ENCODE measurements around the gene PHETA1. TPM values are rescaled to one million over a fixed set of nuclear protein-coding genes. Genes with fewer than 3 reads are reported as not detected.

The PHETA1 gene
- 10 to 100 TPM in 1 of 4 donors, 1 to 10 TPM in 3; 5.5 to 14.6 (median 8.9) TPM for total RNA-seq

GRCh38 chr12:111368788-111369495 is at the start of gene PHETA1:
Gene PHETA1, minus strand, starts transcription at chr12:111369095. Its CDS starts 5,668 bp downstream, at chr12:111363427.
- TF ChIP-seq, protein P1, sequence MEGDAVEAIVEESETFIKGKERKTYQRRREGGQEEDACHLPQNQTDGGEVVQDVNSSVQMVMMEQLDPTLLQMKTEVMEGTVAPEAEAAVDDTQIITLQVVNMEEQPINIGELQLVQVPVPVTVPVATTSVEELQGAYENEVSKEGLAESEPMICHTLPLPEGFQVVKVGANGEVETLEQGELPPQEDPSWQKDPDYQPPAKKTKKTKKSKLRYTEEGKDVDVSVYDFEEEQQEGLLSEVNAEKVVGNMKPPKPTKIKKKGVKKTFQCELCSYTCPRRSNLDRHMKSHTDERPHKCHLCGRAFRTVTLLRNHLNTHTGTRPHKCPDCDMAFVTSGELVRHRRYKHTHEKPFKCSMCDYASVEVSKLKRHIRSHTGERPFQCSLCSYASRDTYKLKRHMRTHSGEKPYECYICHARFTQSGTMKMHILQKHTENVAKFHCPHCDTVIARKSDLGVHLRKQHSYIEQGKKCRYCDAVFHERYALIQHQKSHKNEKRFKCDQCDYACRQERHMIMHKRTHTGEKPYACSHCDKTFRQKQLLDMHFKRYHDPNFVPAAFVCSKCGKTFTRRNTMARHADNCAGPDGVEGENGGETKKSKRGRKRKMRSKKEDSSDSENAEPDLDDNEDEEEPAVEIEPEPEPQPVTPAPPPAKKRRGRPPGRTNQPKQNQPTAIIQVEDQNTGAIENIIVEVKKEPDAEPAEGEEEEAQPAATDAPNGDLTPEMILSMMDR (IDR thresholded peaks at IDR 0.05): no peak
- peak; percentile 83 for DNase-seq (ENCODE audit: low spot score)
- ATAC-seq (ENCODE audit: low FRiP score): peak; percentile 97

DNA sequence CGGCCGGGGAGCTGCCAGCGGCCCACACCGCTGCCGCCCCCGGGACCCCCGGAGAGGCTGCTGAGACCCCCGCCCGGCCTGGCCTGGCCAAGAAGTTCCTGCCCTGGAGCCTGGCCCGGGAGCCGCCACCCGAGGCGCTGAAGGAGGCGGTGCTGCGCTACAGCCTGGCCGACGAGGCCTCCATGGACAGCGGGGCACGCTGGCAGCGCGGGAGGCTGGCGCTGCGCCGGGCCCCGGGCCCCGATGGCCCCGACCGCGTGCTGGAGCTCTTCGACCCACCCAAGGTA is 49.6 kb upstream of the PHETA1 start:
- DNase-seq (ENCODE audit: low spot score): no peak
- no peak for ATAC-seq (ENCODE audit: low FRiP score)
- TF ChIP-seq, protein P1 (IDR thresholded peaks at IDR 0.05): no peak

DNA sequence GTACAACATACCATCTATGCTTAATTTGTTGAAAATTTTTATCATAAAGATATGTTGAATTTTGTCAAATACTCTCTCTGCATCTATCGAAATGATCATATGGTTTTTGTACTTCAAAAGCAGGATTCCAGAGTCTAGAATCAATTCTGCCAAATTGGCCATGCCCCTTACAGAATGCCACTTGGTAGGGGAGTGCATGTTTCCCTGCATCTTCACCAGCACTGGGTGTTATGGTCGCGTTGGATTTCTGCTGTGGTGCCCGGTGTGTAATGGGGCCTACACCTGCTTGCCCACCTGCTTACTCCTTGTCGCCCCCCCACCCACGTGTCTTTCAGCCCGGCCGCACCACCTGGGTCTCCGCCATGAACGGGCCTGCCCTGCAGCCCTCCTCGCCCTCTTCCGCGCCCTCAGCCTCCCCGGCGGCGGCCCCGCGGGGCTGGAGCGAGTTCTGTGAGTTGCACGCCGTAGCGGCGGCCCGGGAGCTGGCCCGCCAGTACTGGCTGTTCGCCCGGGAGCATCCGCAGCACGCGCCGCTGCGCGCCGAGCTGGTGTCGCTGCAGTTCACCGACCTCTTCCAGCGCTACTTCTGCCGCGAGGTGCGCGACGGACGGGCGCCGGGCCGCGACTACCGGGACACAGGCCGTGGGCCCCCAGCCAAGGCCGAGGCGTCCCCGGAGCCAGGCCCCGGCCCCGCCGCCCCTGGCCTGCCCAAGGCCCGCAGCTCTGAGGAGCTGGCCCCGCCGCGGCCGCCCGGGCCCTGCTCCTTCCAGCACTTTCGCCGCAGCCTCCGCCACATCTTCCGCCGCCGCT is 49.1 kb upstream of the PHETA1 start:
- no peak for DNase-seq (ENCODE audit: low spot score)
- ATAC-seq (ENCODE audit: low FRiP score): no peak
- TF ChIP-seq, protein P1 (IDR thresholded peaks at IDR 0.05): no peak

DNA sequence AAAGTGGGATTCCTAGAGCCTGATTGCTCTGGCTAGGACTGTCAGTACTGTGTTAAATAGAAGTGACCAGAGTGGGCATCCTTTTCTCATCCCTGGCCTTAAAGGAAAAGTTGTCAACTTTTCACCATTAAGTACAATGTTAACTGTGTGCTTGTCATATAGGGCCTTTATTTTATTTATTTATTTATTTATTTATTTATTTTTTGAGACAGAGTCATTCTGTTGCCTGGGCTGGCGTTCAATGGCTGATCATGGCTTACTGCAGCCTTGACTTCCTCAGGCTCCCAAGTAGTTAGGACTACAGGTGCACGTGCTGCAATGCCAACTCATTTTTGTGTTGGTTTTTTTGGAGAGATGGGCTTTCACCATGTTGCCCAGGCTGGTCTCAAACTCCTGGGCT is 48.4 kb upstream of the PHETA1 start:
- TF ChIP-seq, protein P1 (IDR thresholded peaks at IDR 0.05): no peak

DNA sequence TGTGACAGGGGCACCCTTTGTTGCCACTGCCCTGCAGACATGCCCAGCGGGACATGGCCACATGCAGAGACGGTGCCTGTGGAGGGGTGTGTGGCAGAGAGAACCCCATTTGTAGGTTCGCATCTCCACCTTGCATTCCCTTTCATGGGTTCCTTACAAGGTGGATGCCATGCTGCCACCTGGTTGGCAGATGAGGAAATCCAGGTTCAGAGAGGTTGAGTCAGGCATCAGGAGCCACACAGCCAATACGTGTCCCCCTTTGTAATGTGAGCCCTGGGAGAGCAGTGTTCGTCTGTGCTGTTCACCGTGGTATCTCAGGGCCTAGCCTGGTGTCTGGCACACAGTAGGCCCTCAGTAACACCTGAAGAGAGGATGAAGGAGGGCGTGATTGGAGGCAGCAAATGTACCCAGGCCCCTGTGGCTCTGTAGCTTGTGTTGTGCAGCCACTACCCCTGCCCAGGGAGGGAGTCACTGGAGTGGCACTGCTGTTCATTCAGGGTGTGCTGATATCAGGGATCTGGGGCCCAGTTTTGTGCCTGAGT is 45.9 kb upstream of the PHETA1 start:
- no peak for DNase-seq (ENCODE audit: low spot score)
- no peak for ATAC-seq (ENCODE audit: low FRiP score)
- TF ChIP-seq, protein P1 (IDR thresholded peaks at IDR 0.05): no peak

More for the DNA sequence above, 48.4 kb upstream of the PHETA1 start:
- ATAC-seq (ENCODE audit: low FRiP score) (no peak), DNase-seq (ENCODE audit: low spot score) (no peak)

DNA sequence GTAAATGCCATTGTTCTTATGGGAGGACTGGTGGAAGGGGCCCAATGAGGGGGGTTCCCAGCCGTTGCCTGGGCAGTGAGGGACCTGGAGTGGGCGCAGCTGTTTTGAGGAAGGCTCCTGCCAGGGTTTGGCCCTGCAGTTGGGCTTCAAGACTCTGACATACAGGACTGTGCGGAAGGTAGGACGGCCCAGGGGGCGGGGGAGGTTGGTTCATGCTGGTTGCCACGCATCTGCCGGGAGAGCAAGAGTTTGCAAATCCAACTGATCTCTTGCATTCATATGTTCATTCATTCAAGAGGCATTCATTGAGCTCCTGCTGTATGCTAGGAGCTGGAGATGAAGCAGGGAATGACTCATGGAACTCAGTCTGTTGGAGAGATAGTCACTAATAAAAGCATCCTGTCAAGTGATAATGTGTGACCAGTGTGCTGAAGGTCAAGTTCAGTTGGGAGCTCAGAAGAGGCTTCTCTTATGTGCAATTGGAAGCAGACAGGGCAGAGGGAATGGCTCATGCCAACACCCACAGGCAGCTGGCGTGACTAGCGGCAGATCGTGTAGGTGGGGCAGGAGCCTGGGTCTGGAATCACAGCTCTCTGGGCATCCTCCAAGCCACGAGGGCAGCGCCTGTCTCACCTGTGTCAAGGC is 44.7 kb upstream of the PHETA1 start:
- ATAC-seq (ENCODE audit: low FRiP score) (no peak), DNase-seq (ENCODE audit: low spot score) (no peak)
- TF ChIP-seq, protein P1 (IDR thresholded peaks at IDR 0.05): no peak

All from omental fat pad (tissue), 4 donors.